Esophagus squamous epithelium (tissue), 4 donors: ENCODE measurements around the gene CDK12.

Experiments
- CTCF ChIP-seq, 6 experiments: fragments of 450-650 bp in 4 of 6; fragments of 200-600 bp in 2 of 6; sonication (generic) in 2 of 6; IDR thresholded peaks; one replicate each; pipeline ENCODE4 v1.5.1; 2016 to 2019; ENCODE audit warnings: antibody characterized with exemption in 6 of 6, mild to moderate bottlenecking in 4 of 6, moderate library complexity in 4 of 6
- POLR2A ChIP-seq, 4 donors: fragments of 450-650 bp; IDR thresholded peaks; one replicate each; pipeline ENCODE4 v1.6.1; 2017; ENCODE audit warnings: antibody characterized with exemption in 4 of 4, mild to moderate bottlenecking in 4 of 4, moderate library complexity in 3 of 4

DNA sequence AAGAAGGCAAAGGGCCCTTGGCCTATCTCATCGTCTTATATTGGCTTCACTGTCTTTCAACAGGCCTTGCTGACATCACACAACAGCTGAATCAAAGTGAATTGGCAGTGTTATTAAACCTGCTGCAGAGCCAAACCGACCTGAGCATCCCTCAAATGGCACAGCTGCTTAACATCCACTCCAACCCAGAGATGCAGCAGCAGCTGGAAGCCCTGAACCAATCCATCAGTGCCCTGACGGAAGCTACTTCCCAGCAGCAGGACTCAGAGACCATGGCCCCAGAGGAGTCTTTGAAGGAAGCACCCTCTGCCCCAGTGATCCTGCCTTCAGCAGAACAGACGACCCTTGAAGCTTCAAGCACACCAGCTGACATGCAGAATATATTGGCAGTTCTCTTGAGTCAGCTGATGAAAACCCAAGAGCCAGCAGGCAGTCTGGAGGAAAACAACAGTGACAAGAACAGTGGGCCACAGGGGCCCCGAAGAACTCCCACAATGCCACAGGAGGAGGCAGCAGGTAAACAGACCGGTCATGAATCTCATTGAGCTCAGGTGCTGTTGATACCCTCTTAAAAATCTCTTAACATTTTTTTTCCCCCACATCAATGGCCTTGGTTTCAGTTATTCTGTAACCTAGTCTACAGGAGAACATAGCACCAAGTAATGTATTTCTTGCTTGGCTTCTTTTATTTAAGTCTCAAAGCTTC, 64.7 kb downstream of the CDK12 start:
- TF ChIP-seq POLR2A (IDR thresholded peaks at IDR 0.05): no peak
- no peak for TF ChIP-seq CTCF (IDR thresholded peaks at IDR 0.05)
